PC-9 (cell line): ENCODE results near the gene SYPL2. TPM values are rescaled to one million over a fixed set of nuclear protein-coding genes. Genes with fewer than 3 reads are reported as not detected.
A peak's percentile ranks its signal among the peaks of the same experiment; 100 is the strongest.

Source experiments
- BruUV-seq: library from RNA; stranded (reverse); fragments of 400-500 nt; replicated peaks from 2 replicates; lab custom pipeline; 2021; lab: Mats Ljungman, UMichigan
- CTCF ChIA-PET: fragments of 300-600 bp; sonication (Branson Sonifier 250); formaldehyde crosslinking; loops from one replicate; lab custom pipeline; 2022; ENCODE audit warnings: antibody characterized with exemption; lab: Charles Lee
- POLR2A ChIA-PET: fragments of 300-600 bp; sonication (Branson Sonifier 250); formaldehyde crosslinking; loops from one replicate; lab custom pipeline; 2022; ENCODE audit warnings: antibody characterized with exemption; ENCODE audit not compliant: unreplicated experiment; lab: Charles Lee
- DNase-seq, 2 experiments: peaks; one replicate each; pipeline versions ENCODE4 v3.0.0 to v3.0.0-alpha.2; 2015 to 2022; ENCODE audit warnings: mixed read lengths in 1 of 2
- H2AFZ ChIP-seq: fragments of 200-600 bp; sonication (generic); 2 replicates; pipeline ENCODE4 v1.8.1; 2017; ENCODE audit warnings: antibody characterized with exemption
- H3F3A ChIP-seq: fragments of 200-600 bp; sonication (generic); 2 replicates; pipeline ENCODE4 v1.8.1; 2017; ENCODE audit warnings: antibody characterized with exemption, mild to moderate bottlenecking, low read depth; ENCODE audit not compliant: insufficient read depth
- H3K27ac ChIP-seq: fragments of 200-600 bp; sonication (generic); 2 replicates; pipeline ENCODE4 v1.6.1; 2016; ENCODE audit warnings: mixed run types
- H3K27me3 ChIP-seq: fragments of 200-600 bp; sonication (generic); 2 replicates; pipeline ENCODE4 v1.6.1; 2016; ENCODE audit warnings: low read depth, mixed run types; ENCODE audit not compliant: insufficient read depth
- H3K36me3 ChIP-seq: fragments of 200-600 bp; sonication (generic); 2 replicates; pipeline ENCODE4 v1.6.1; 2016; ENCODE audit warnings: low read depth, mixed run types
- H3K4me1 ChIP-seq: fragments of 200-600 bp; sonication (generic); replicated peaks from 2 replicates; pipeline ENCODE4 v1.6.1; 2016; ENCODE audit warnings: mixed run types; ENCODE audit not compliant: insufficient read depth
- H3K4me2 ChIP-seq: fragments of 200-600 bp; sonication (generic); 2 replicates; pipeline ENCODE4 v1.6.1; 2017; ENCODE audit warnings: mixed run types
- H3K4me3 ChIP-seq: fragments of 200-600 bp; sonication (generic); 2 replicates; pipeline ENCODE4 v1.6.1; 2016; ENCODE audit warnings: mixed run types
- H3K79me2 ChIP-seq: fragments of 200-600 bp; sonication (generic); 2 replicates; pipeline ENCODE4 v1.6.1; 2017; ENCODE audit warnings: low read depth, mixed run types
- H3K9me2 ChIP-seq: fragments of 200-600 bp; sonication (generic); 2 replicates; pipeline ENCODE4 v1.8.1; 2017; ENCODE audit warnings: mild to moderate bottlenecking; ENCODE audit not compliant: insufficient read depth
- H3K9me3 ChIP-seq: fragments of 200-600 bp; sonication (generic); 2 replicates; pipeline ENCODE4 v1.8.1; 2016; ENCODE audit warnings: low read depth; ENCODE audit not compliant: insufficient read depth
- H4K20me1 ChIP-seq: fragments of 200-600 bp; sonication (generic); 2 replicates; pipeline ENCODE4 v1.8.1; 2017; ENCODE audit not compliant: insufficient read depth
- CTCF ChIP-seq: fragments of 200-600 bp; sonication (generic); conservative IDR thresholded peaks from 2 replicates; pipeline ENCODE4 v1.6.1; 2017; ENCODE audit warnings: mixed run types, antibody characterized with exemption, mild to moderate bottlenecking, moderate library complexity
- EZH2 ChIP-seq: fragments of 200-600 bp; sonication (generic); IDR thresholded peaks from 2 replicates; pipeline ENCODE4 v1.8.0; 2017; ENCODE audit warnings: antibody characterized with exemption, low read depth
- intact Hi-C: fragments of 100-400 bp; cut with micrococcal nuclease; formaldehyde crosslinking; loops from one replicate; pipeline ENCODE4 v1.10.0; 2022; ENCODE audit not compliant: unreplicated experiment
- total RNA-seq: library from RNA; stranded (reverse); gene quantifications from 2 replicates; pipeline ENCODE4 v1.2.3, GENCODE V29; 2021

Gene SYPL2
- total RNA-seq, 1 experiment from 2014 or later = 0.09 TPM

- peak overlapping the region; percentile 71 for H2AFZ ChIP-seq
- ChIA-PET CTCF (interaction anchor here (1.1 kb wide), 1 partner anchor 68 kb away, joined by 3 read pairs; the partner anchor contains the start of gene CYB561D1), POLR2A (interaction anchor here (0.6 kb wide), 5 partner anchors 50 to 1458 kb away, joined by 3 to 18 read pairs (median 3); no protein-coding TSS in a partner anchor)
- H3F3A ChIP-seq = peaks cover 34% of the 10 kb centered on the region
- H3K4me2 ChIP-seq = peak overlapping the region; percentile 95
- peak in 1 of 2 experiments; percentile 80 for DNase-seq
- intact Hi-C loops = loop anchor here (1.0 to 2.0 kb wide), 2 partner anchors 59 to 107 kb away; no protein-coding TSS in a partner anchor
- peaks cover 40% of the 10 kb centered on the region for H4K20me1 ChIP-seq
- TF ChIP-seq EZH2 = no peak
- no peak for TF ChIP-seq CTCF
- H3K4me1 ChIP-seq = peaks cover 27% of the 10 kb centered on the region
- no peaks in the 10 kb centered on the region for H3K9me2 ChIP-seq
- no peaks in the 10 kb centered on the region for H3K27me3 ChIP-seq
- peaks cover 3% of the 10 kb centered on the region for H3K36me3 ChIP-seq
- BruUV-seq = TSS peak; percentile 81
- no peaks in the 10 kb centered on the region for H3K9me3 ChIP-seq
- peak overlapping the region; percentile 88 for H3K27ac ChIP-seq
- H3K4me3 ChIP-seq = peak overlapping the region; percentile 98
- peaks cover 72% of the 10 kb centered on the region for H3K79me2 ChIP-seq
Measured at GRCh38 chr1:109425391-109426280, 40.7 kb upstream of the SYPL2 start.

GRCh38 chr1:109426281-109427170 lies 39.8 kb upstream of the SYPL2 start, which contains the start of gene PSMA5:
Gene PSMA5 (minus strand): TSS chr1:109426448. CDS start chr1:109426330, 118 bp downstream.
- Histone ChIP-seq H3K4me2 (peak within 1 kb of the TSS; percentile 95), H3K79me2 (peaks cover 63% of the 10 kb centered on the region), H3K27ac (peak within 1 kb of the TSS; percentile 88), H3F3A (peaks cover 34% of the 10 kb centered on the region), H3K9me2 (no peaks in the 10 kb centered on the region), H3K4me3 (peak within 1 kb of the TSS; percentile 98), H3K36me3 (no peaks in the 10 kb centered on the region), H4K20me1 (peaks cover 40% of the 10 kb centered on the region), H2AFZ (peak within 1 kb of the TSS; percentile 88), H3K4me1 (peaks cover 27% of the 10 kb centered on the region), H3K9me3 (no peaks in the 10 kb centered on the region), H3K27me3 (no peaks in the 10 kb centered on the region)
- ChIA-PET CTCF (no interaction called here), POLR2A (interaction anchor here (0.5 to 0.6 kb wide), 5 partner anchors 32 to 492 kb away, joined by 3 to 11 read pairs (median 5); no protein-coding TSS in a partner anchor)
- intact Hi-C loops = loop anchor here (1.0 kb wide), 1 partner anchor 58 kb away; no protein-coding TSS in a partner anchor
- peak; percentile 94 to 100 for DNase-seq
- BruUV-seq = TSS peak; percentile 68
- TF ChIP-seq CTCF (no peak), EZH2 (no peak)

- no TSS peak for BruUV-seq
- peaks cover 27% of the 10 kb centered on the region for H3K4me1 ChIP-seq
- peak overlapping the region; percentile 88 for H3K27ac ChIP-seq
- peaks cover 57% of the 10 kb centered on the region for H3K79me2 ChIP-seq
- intact Hi-C loops = no loop called here
- H2AFZ ChIP-seq = peak overlapping the region; percentile 88
- ChIA-PET CTCF (no interaction called here), POLR2A (interaction anchor here (0.5 to 0.6 kb wide), 5 partner anchors 31 to 492 kb away, joined by 3 to 11 read pairs (median 5); no protein-coding TSS in a partner anchor)
- no peak for TF ChIP-seq CTCF
- no peak for TF ChIP-seq EZH2
- H3K27me3 ChIP-seq = no peaks in the 10 kb centered on the region
- H3F3A ChIP-seq = peaks cover 34% of the 10 kb centered on the region
- no peaks in the 10 kb centered on the region for H3K9me3 ChIP-seq
- no peaks in the 10 kb centered on the region for H3K36me3 ChIP-seq
- H4K20me1 ChIP-seq = peaks cover 37% of the 10 kb centered on the region
- peak overlapping the region; percentile 95 for H3K4me2 ChIP-seq
- peak overlapping the region; percentile 98 for H3K4me3 ChIP-seq
- no peaks in the 10 kb centered on the region for H3K9me2 ChIP-seq
- no peak for DNase-seq
Measured at GRCh38 chr1:109427171-109427467, 39.2 kb upstream of the SYPL2 start.
